ENCODE measurements around the gene TAP1. TPM values are rescaled to one million over a fixed set of nuclear protein-coding genes. Genes with fewer than 3 reads are reported as not detected.

Gene TAP1
- total RNA-seq, 1 experiment from 2014 or later: 74.7 TPM

DNA sequence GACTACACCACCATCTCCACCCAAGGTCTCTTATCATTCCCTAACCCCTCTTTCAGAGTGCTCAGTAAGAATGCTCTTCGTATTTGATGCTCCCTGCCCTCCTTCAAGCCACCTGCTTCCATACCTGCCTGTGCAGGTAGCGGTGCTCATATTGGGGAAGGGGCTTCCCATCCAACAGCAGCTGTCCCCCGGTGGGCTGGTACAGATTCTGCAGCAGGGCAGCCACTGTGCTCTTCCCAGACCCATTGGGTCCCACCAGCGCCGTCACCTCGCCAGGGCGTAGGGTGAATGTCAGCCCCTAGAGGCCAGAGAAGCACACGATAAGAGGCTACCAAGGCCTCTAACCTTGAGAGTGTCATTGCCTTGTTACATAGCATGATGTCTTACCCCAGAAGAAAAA is 5.7 kb downstream of the TAP1 start:
- no peak for DNase-seq (ENCODE audit: low read depth, low spot score)
- in situ Hi-C loops (cut with HindIII; ENCODE audit: low pct_unique_long_range_greater_than_20kb, low sequenced_read_pairs) (no loop called here), intact Hi-C loops (cut with micrococcal nuclease; ENCODE audit: unreplicated experiment) (no loop called here)
- ChIA-PET POLR2A (no interaction called here), CTCF (no interaction called here)
- Histone ChIP-seq H3K27me3 (ENCODE audit: control insufficient read depth, insufficient read depth, low read length) (no peaks in the 10 kb centered on the region), H3K4me3 (ENCODE audit: low read depth in 2 of 2, low read length in 2 of 2) (no peak overlapping the region), H3K4me1 (ENCODE audit: control insufficient read depth, insufficient read depth, low read length) (peaks cover 11% of the 10 kb centered on the region), H3K27ac (ENCODE audit: low read length) (no peak overlapping the region), H3K9me3 (ENCODE audit: control insufficient read depth, insufficient read depth, low read depth, low read length) (no peaks in the 10 kb centered on the region), H3K36me3 (ENCODE audit: control insufficient read depth, insufficient read depth, low read length) (peaks cover 4% of the 10 kb centered on the region; the same call in 1 of the 2 replicates)
- TF ChIP-seq, protein P1, sequence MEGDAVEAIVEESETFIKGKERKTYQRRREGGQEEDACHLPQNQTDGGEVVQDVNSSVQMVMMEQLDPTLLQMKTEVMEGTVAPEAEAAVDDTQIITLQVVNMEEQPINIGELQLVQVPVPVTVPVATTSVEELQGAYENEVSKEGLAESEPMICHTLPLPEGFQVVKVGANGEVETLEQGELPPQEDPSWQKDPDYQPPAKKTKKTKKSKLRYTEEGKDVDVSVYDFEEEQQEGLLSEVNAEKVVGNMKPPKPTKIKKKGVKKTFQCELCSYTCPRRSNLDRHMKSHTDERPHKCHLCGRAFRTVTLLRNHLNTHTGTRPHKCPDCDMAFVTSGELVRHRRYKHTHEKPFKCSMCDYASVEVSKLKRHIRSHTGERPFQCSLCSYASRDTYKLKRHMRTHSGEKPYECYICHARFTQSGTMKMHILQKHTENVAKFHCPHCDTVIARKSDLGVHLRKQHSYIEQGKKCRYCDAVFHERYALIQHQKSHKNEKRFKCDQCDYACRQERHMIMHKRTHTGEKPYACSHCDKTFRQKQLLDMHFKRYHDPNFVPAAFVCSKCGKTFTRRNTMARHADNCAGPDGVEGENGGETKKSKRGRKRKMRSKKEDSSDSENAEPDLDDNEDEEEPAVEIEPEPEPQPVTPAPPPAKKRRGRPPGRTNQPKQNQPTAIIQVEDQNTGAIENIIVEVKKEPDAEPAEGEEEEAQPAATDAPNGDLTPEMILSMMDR (IDR thresholded peaks at IDR 0.05): no peak
- TF ChIP-seq SIN3A (IDR thresholded peaks at IDR 0.05; ENCODE audit: borderline replicate concordance, insufficient read depth, low read depth, low read length): no peak
- ATAC-seq: no peak
- BruUV-seq (replicated peaks): no TSS peak

DNA sequence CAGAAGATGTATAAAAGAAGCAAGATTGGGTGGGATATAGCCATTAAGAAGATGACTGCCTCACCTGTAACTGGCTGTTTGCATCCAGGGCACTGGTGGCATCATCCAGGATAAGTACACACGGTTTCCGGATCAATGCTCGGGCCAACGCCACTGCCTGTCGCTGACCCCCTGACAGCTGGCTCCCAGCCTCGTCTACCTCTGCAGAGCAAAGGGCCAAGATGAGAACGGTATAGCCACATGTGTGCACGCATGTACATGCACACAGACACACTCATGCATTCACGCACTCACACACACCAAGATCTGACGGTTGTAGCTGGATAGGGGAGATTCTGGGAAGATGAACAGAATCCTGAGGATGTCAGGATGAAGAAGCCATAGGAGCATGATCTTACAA is 6.5 kb downstream of the TAP1 start:
- CTCF ChIA-PET: no interaction called here
- BruUV-seq (replicated peaks): no TSS peak
- Histone ChIP-seq H3K9me3 (ENCODE audit: control insufficient read depth, insufficient read depth, low read depth, low read length) (no peaks in the 10 kb centered on the region), H3K4me3 (ENCODE audit: low read depth in 2 of 2, low read length in 2 of 2) (no peak overlapping the region), H3K27me3 (ENCODE audit: control insufficient read depth, insufficient read depth, low read length) (no peaks in the 10 kb centered on the region), H3K36me3 (ENCODE audit: control insufficient read depth, insufficient read depth, low read length) (peaks cover 4% of the 10 kb centered on the region; the same call in 1 of the 2 replicates), H3K4me1 (ENCODE audit: control insufficient read depth, insufficient read depth, low read length) (peaks cover 7% of the 10 kb centered on the region), H3K27ac (ENCODE audit: low read length) (no peak overlapping the region)
- POLR2A ChIA-PET: no interaction called here
- TF ChIP-seq SIN3A (IDR thresholded peaks at IDR 0.05; ENCODE audit: borderline replicate concordance, insufficient read depth, low read depth, low read length) (no peak), TCF7L2 (IDR thresholded peaks at IDR 0.05; ENCODE audit: low read depth, low read length) (no peak), POLR2AphosphoS5 (IDR thresholded peaks at IDR 0.05; ENCODE audit: low read depth, low read length) (no peak)
- TF ChIP-seq, protein P1 (IDR thresholded peaks at IDR 0.05): no peak
- TF ChIP-seq, protein P2, sequence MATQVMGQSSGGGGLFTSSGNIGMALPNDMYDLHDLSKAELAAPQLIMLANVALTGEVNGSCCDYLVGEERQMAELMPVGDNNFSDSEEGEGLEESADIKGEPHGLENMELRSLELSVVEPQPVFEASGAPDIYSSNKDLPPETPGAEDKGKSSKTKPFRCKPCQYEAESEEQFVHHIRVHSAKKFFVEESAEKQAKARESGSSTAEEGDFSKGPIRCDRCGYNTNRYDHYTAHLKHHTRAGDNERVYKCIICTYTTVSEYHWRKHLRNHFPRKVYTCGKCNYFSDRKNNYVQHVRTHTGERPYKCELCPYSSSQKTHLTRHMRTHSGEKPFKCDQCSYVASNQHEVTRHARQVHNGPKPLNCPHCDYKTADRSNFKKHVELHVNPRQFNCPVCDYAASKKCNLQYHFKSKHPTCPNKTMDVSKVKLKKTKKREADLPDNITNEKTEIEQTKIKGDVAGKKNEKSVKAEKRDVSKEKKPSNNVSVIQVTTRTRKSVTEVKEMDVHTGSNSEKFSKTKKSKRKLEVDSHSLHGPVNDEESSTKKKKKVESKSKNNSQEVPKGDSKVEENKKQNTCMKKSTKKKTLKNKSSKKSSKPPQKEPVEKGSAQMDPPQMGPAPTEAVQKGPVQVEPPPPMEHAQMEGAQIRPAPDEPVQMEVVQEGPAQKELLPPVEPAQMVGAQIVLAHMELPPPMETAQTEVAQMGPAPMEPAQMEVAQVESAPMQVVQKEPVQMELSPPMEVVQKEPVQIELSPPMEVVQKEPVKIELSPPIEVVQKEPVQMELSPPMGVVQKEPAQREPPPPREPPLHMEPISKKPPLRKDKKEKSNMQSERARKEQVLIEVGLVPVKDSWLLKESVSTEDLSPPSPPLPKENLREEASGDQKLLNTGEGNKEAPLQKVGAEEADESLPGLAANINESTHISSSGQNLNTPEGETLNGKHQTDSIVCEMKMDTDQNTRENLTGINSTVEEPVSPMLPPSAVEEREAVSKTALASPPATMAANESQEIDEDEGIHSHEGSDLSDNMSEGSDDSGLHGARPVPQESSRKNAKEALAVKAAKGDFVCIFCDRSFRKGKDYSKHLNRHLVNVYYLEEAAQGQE (IDR thresholded peaks at IDR 0.05; ENCODE audit: insufficient read depth in 1 of 2, low read depth in 2 of 2, low read length in 1 of 2): no peak
- in situ Hi-C loops (cut with HindIII; ENCODE audit: low pct_unique_long_range_greater_than_20kb, low sequenced_read_pairs) (no loop called here), intact Hi-C loops (cut with micrococcal nuclease; ENCODE audit: unreplicated experiment) (no loop called here)
- ATAC-seq (no peak), DNase-seq (ENCODE audit: low read depth, low spot score) (no peak)

Measured in Panc1 (cell line).